GM23338 (cell line): ENCODE results near the gene PFKM. TPM values are rescaled to one million over a fixed set of nuclear protein-coding genes. Genes with fewer than 3 reads are reported as not detected.

Source experiments
- ATAC-seq: fragments of 200-7000 bp; cut with Tn5 transposase; 3 replicates; pipeline ENCODE4 v1.9.1; 2020
- DNase-seq: peaks from one replicate; pipeline ENCODE4 v3.0.0-alpha.2; 2015; ENCODE audit warnings: low spot score
- H2AFZ ChIP-seq: fragments of 200-600 bp; sonication (generic); 2 replicates; pipeline ENCODE4 v1.8.0; 2016; ENCODE audit warnings: antibody characterized with exemption, mild to moderate bottlenecking, moderate library complexity
- H3F3A ChIP-seq: fragments of 200-600 bp; sonication (generic); replicated peaks from 2 replicates; pipeline ENCODE4 v1.8.0; 2017; ENCODE audit warnings: antibody characterized with exemption, mixed run types, low read depth
- H3K27ac ChIP-seq: fragments of 200-600 bp; sonication (generic); 2 replicates; pipeline ENCODE4 v1.6.1; 2016; ENCODE audit warnings: low read depth
- H3K27me3 ChIP-seq: fragments of 200-600 bp; sonication (generic); 2 replicates; pipeline ENCODE4 v1.8.0; 2016; ENCODE audit warnings: mild to moderate bottlenecking, mixed run types, moderate library complexity; ENCODE audit not compliant: insufficient read depth
- H3K36me3 ChIP-seq: fragments of 200-600 bp; sonication (generic); 2 replicates; pipeline ENCODE4 v1.8.0; 2016; ENCODE audit warnings: mild to moderate bottlenecking; ENCODE audit not compliant: insufficient read depth
- H3K4me1 ChIP-seq: fragments of 200-600 bp; sonication (generic); 2 replicates; pipeline ENCODE4 v1.8.0; 2016; ENCODE audit warnings: mild to moderate bottlenecking, moderate library complexity; ENCODE audit not compliant: insufficient read depth
- H3K4me2 ChIP-seq: fragments of 200-600 bp; sonication (generic); 2 replicates; pipeline ENCODE4 v1.7.1; 2017; ENCODE audit warnings: mixed run types
- H3K4me3 ChIP-seq: fragments of 200-600 bp; sonication (generic); 2 replicates; pipeline ENCODE4 v1.6.1; 2016; ENCODE audit warnings: mixed run types
- H3K79me2 ChIP-seq: fragments of 200-600 bp; sonication (generic); replicated peaks from 2 replicates; pipeline ENCODE4 v1.8.0; 2017; ENCODE audit warnings: mild to moderate bottlenecking; ENCODE audit not compliant: insufficient read depth
- H3K9me2 ChIP-seq: fragments of 200-600 bp; sonication (generic); 2 replicates; pipeline ENCODE4 v1.8.0; 2017; ENCODE audit not compliant: insufficient read depth
- H4K20me1 ChIP-seq: fragments of 200-600 bp; sonication (generic); replicated peaks from 2 replicates; pipeline ENCODE4 v1.8.0; 2017; ENCODE audit warnings: mild to moderate bottlenecking; ENCODE audit not compliant: insufficient read depth
- H3K27ac Mint-ChIP-seq: 2 replicates; pipeline ENCODE4 v1.8.0; 2020; ENCODE audit warnings: inconsistent platforms, mild to moderate bottlenecking, moderate library complexity, mixed read lengths
- H3K27me3 Mint-ChIP-seq: 3 replicates; pipeline ENCODE4 v1.8.0; 2022; ENCODE audit warnings: low read depth, mild to moderate bottlenecking, moderate library complexity, mixed read lengths, inconsistent platforms; ENCODE audit not compliant: insufficient read depth, poor library complexity
- H3K36me3 Mint-ChIP-seq: 3 replicates; pipeline ENCODE4 v1.8.0; 2021; ENCODE audit warnings: low read depth, mild to moderate bottlenecking, inconsistent platforms, moderate library complexity, mixed read lengths
- H3K4me1 Mint-ChIP-seq: 3 replicates; pipeline ENCODE4 v1.8.0; 2020; ENCODE audit warnings: mild to moderate bottlenecking, inconsistent platforms, mixed read lengths
- H3K4me3 Mint-ChIP-seq: 3 replicates; pipeline ENCODE4 v1.8.0; 2021; ENCODE audit warnings: moderate library complexity, mild to moderate bottlenecking, inconsistent platforms, mixed read lengths
- H3K9me3 Mint-ChIP-seq: 3 replicates; pipeline ENCODE4 v1.8.0; 2020; ENCODE audit warnings: moderate library complexity, mild to moderate bottlenecking, inconsistent platforms, mixed read lengths
- CREB1 ChIP-seq: fragments of 250-450 bp; sonication (Bioruptor Pico); IDR thresholded peaks from 2 replicates; pipeline ENCODE4 v1.5.0; 2020; ENCODE audit warnings: low read depth, mild to moderate bottlenecking, moderate library complexity
- EZH2 ChIP-seq: fragments of 200-600 bp; sonication (generic); IDR thresholded peaks from one replicate; pipeline ENCODE4 v1.8.0; 2017; ENCODE audit warnings: antibody characterized with exemption, mild to moderate bottlenecking, low read depth; ENCODE audit not compliant: unreplicated experiment
- POLR2AphosphoS5 ChIP-seq: IDR thresholded peaks from 2 replicates; pipeline ENCODE4 v1.6.1; 2016; ENCODE audit warnings: antibody characterized with exemption, low read depth
- STAT1 ChIP-seq: IDR thresholded peaks from one replicate; pipeline ENCODE4 v1.6.1; 2016; ENCODE audit warnings: antibody characterized with exemption; ENCODE audit not compliant: unreplicated experiment
- ZNF331 ChIP-seq: fragments of 250-450 bp; sonication (Bioruptor Pico); IDR thresholded peaks from 2 replicates; pipeline ENCODE4 v1.5.0; 2020; ENCODE audit warnings: low read depth, mild to moderate bottlenecking, moderate library complexity
- polyA plus RNA-seq: library from polyadenylated mRNA; unstranded; fragments of >200 nt; fragmentation: Nextera tagmentation; extraction: Ambion mirVana; gene quantifications from 2 replicates; pipeline ENCODE4 v1.2.1, GENCODE V29; 2016
- total RNA-seq: library from RNA; depleted of rRNA; stranded (reverse); fragments of >200 nt; shearing (Covaris generic); gene quantifications from 2 replicates; pipeline ENCODE4 v1.2.3, GENCODE V29; 2014
- TF ChIP-seq, protein P1 (sequence below): fragments of 250-450 bp; sonication (Bioruptor Pico); IDR thresholded peaks from 2 replicates; pipeline ENCODE4 v1.5.0; 2020; ENCODE audit warnings: mild to moderate bottlenecking, moderate library complexity
- TF ChIP-seq, protein P2 (sequence below): IDR thresholded peaks from 2 replicates; pipeline ENCODE4 v1.6.1; 2016; ENCODE audit warnings: antibody characterized with exemption
- TF ChIP-seq, protein P3 (sequence below): IDR thresholded peaks from one replicate; pipeline ENCODE4 v1.6.1; 2018; ENCODE audit warnings: antibody characterized with exemption; ENCODE audit not compliant: unreplicated experiment

Gene PFKM
- total and polyA plus RNA-seq, 2 experiments from 2014 or later: 47.2 to 82.5 TPM

DNA sequence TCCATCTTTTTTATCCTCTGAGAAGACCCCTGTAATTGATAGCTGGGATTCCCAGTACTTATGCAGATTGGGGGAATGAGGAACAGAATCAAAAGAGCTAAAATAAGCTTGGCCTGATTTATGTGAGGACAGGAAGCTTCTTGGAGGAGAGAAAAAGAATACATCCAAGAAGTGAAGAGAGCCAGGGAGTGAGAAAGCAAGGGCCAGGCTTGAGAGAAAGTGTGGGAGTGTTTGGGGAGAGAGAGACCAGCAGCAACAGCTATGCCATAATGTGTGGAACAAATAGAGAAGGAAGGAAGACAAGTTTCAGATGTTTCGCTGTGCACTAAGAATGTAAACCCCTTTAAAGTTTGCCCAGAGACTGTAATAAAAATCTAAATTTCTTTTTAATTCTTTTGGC is 60.3 kb downstream of the PFKM start (continued):
- TF ChIP-seq, protein P1, sequence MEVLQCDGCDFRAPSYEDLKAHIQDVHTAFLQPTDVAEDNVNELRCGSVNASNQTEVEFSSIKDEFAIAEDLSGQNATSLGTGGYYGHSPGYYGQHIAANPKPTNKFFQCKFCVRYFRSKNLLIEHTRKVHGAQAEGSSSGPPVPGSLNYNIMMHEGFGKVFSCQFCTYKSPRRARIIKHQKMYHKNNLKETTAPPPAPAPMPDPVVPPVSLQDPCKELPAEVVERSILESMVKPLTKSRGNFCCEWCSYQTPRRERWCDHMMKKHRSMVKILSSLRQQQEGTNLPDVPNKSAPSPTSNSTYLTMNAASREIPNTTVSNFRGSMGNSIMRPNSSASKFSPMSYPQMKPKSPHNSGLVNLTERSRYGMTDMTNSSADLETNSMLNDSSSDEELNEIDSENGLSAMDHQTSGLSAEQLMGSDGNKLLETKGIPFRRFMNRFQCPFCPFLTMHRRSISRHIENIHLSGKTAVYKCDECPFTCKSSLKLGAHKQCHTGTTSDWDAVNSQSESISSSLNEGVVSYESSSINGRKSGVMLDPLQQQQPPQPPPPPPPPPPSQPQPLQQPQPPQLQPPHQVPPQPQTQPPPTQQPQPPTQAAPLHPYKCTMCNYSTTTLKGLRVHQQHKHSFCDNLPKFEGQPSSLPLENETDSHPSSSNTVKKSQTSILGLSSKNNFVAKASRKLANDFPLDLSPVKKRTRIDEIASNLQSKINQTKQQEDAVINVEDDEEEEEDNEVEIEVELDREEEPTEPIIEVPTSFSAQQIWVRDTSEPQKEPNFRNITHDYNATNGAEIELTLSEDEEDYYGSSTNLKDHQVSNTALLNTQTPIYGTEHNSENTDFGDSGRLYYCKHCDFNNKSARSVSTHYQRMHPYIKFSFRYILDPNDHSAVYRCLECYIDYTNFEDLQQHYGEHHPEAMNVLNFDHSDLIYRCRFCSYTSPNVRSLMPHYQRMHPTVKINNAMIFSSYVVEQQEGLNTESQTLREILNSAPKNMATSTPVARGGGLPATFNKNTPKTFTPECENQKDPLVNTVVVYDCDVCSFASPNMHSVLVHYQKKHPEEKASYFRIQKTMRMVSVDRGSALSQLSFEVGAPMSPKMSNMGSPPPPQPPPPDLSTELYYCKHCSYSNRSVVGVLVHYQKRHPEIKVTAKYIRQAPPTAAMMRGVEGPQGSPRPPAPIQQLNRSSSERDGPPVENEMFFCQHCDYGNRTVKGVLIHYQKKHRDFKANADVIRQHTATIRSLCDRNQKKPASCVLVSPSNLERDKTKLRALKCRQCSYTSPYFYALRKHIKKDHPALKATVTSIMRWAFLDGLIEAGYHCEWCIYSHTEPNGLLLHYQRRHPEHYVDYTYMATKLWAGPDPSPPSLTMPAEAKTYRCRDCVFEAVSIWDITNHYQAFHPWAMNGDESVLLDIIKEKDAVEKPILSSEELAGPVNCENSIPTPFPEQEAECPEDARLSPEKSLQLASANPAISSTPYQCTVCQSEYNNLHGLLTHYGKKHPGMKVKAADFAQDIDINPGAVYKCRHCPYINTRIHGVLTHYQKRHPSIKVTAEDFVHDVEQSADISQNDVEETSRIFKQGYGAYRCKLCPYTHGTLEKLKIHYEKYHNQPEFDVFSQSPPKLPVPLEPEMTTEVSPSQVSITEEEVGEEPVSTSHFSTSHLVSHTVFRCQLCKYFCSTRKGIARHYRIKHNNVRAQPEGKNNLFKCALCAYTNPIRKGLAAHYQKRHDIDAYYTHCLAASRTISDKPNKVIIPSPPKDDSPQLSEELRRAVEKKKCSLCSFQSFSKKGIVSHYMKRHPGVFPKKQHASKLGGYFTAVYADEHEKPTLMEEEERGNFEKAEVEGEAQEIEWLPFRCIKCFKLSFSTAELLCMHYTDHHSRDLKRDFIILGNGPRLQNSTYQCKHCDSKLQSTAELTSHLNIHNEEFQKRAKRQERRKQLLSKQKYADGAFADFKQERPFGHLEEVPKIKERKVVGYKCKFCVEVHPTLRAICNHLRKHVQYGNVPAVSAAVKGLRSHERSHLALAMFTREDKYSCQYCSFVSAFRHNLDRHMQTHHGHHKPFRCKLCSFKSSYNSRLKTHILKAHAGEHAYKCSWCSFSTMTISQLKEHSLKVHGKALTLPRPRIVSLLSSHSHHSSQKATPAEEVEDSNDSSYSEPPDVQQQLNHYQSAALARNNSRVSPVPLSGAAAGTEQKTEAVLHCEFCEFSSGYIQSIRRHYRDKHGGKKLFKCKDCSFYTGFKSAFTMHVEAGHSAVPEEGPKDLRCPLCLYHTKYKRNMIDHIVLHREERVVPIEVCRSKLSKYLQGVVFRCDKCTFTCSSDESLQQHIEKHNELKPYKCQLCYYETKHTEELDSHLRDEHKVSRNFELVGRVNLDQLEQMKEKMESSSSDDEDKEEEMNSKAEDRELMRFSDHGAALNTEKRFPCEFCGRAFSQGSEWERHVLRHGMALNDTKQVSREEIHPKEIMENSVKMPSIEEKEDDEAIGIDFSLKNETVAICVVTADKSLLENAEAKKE (CRISPR knock-in tag): no peak

DNA sequence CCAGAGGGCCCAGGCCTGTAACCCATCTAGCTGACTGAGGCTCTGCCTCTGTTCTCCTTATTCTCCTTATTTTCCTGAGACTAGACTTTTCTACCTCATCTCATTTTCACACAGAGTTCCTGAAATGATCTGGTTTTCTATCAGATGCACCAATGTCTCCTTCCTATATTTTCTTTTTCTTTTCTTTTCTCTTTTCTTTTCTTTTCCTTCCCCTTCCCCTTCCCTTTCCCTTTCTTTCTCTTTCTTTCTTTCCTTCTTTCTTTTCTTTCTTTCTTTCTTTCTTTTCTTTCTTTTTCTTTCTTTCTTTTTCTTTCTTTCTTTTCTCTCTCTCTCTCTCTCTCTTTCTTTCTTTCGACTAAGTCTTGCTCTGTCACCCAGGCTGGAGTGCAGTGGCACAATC is 61.3 kb downstream of the PFKM start:
- Histone ChIP-seq H2AFZ (no peak overlapping the region), H3K9me2 (no peaks in the 10 kb centered on the region), H3K4me2 (no peak overlapping the region), H3K4me1 (peaks cover 32% of the 10 kb centered on the region), H4K20me1 (no peaks in the 10 kb centered on the region), H3K36me3 (no peaks in the 10 kb centered on the region), H3K79me2 (no peaks in the 10 kb centered on the region), H3F3A (peaks cover 3% of the 10 kb centered on the region; the same call in 1 of the 2 replicates), H3K27ac (no peak overlapping the region), H3K27me3 (peaks cover 53% of the 10 kb centered on the region), H3K4me3 (no peak overlapping the region)
- DNase-seq: no peak
- no peak overlapping the region for H3K4me3 Mint-ChIP-seq
- H3K4me1 Mint-ChIP-seq: peaks cover 39% of the 10 kb centered on the region
- no peaks in the 10 kb centered on the region for H3K36me3 Mint-ChIP-seq
- no peaks in the 10 kb centered on the region for H3K9me3 Mint-ChIP-seq
- no peak for ATAC-seq
- H3K27ac Mint-ChIP-seq: no peak overlapping the region
- peaks cover 37% of the 10 kb centered on the region for H3K27me3 Mint-ChIP-seq
- no peak for TF ChIP-seq EZH2
- no peak for TF ChIP-seq CREB1 (CRISPR knock-in tag)
- no peak for TF ChIP-seq ZNF331 (CRISPR knock-in tag)
- no peak for TF ChIP-seq POLR2AphosphoS5
- TF ChIP-seq STAT1: no peak
- TF ChIP-seq, protein P2, sequence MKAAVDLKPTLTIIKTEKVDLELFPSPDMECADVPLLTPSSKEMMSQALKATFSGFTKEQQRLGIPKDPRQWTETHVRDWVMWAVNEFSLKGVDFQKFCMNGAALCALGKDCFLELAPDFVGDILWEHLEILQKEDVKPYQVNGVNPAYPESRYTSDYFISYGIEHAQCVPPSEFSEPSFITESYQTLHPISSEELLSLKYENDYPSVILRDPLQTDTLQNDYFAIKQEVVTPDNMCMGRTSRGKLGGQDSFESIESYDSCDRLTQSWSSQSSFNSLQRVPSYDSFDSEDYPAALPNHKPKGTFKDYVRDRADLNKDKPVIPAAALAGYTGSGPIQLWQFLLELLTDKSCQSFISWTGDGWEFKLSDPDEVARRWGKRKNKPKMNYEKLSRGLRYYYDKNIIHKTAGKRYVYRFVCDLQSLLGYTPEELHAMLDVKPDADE: no peak
- TF ChIP-seq, protein P3, sequence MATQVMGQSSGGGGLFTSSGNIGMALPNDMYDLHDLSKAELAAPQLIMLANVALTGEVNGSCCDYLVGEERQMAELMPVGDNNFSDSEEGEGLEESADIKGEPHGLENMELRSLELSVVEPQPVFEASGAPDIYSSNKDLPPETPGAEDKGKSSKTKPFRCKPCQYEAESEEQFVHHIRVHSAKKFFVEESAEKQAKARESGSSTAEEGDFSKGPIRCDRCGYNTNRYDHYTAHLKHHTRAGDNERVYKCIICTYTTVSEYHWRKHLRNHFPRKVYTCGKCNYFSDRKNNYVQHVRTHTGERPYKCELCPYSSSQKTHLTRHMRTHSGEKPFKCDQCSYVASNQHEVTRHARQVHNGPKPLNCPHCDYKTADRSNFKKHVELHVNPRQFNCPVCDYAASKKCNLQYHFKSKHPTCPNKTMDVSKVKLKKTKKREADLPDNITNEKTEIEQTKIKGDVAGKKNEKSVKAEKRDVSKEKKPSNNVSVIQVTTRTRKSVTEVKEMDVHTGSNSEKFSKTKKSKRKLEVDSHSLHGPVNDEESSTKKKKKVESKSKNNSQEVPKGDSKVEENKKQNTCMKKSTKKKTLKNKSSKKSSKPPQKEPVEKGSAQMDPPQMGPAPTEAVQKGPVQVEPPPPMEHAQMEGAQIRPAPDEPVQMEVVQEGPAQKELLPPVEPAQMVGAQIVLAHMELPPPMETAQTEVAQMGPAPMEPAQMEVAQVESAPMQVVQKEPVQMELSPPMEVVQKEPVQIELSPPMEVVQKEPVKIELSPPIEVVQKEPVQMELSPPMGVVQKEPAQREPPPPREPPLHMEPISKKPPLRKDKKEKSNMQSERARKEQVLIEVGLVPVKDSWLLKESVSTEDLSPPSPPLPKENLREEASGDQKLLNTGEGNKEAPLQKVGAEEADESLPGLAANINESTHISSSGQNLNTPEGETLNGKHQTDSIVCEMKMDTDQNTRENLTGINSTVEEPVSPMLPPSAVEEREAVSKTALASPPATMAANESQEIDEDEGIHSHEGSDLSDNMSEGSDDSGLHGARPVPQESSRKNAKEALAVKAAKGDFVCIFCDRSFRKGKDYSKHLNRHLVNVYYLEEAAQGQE: no peak
